H7 (cell line): ENCODE results near the gene LILRB2. TPM values are rescaled to one million over a fixed set of nuclear protein-coding genes. Genes with fewer than 3 reads are reported as not detected.
"Not testable (repeated sequence)": the region's sequence is repeated elsewhere in the genome, so short reads cannot be mapped to it uniquely, and the experiment has no call there.

Source experiments
- DNase-seq: peaks from one replicate; pipeline ENCODE4 v3.0.0; 2012
- H3K27me3 ChIP-seq: 2 replicates; pipeline ENCODE4 v1.6.0; 2011; ENCODE audit warnings: mild to moderate bottlenecking, low read length; ENCODE audit not compliant: control insufficient read depth, insufficient read depth
- H3K36me3 ChIP-seq: replicated peaks from 2 replicates; pipeline ENCODE4 v1.5.1; 2011; ENCODE audit warnings: low read length; ENCODE audit not compliant: control insufficient read depth, insufficient read depth
- H3K4me3 ChIP-seq: 2 replicates; pipeline ENCODE4 v1.5.1; 2011; ENCODE audit warnings: low read depth, mild to moderate bottlenecking, control low read depth, low read length, moderate library complexity; ENCODE audit not compliant: insufficient read depth
- total RNA-seq: library from RNA; depleted of rRNA; stranded (reverse); fragments of >200 nt; shearing (Covaris generic); gene quantifications from 2 replicates; pipeline ENCODE4 v1.2.3, GENCODE V29; 2014; rRNA removed

LILRB2 gene
- total RNA-seq, 1 experiment from 2014 or later: not detected

GRCh38 chr19:54223937-54224281 lies 57.0 kb downstream of the LILRB2 start:
- H3K27me3 ChIP-seq, DNase-seq: not testable (repeated sequence)

More at GRCh38 chr19:54223937-54224281, 57.0 kb downstream of the LILRB2 start:
- H3K36me3 ChIP-seq, H3K4me3 ChIP-seq: not testable (repeated sequence)

Other genes with a start within 250 kb of the LILRB2 start
- not detected in 2 replicates for gene VSTM1, start 217.2 kb downstream of the LILRB2 start, total RNA-seq
- gene TARM1, start 199.7 kb downstream of the LILRB2 start, total RNA-seq: not detected in 2 replicates
- gene OSCAR, start 180.3 kb downstream of the LILRB2 start, total RNA-seq: 0.66 and 1.8 TPM in 2 replicates
- 111 and 113 TPM in 2 replicates for gene NDUFA3, start 178.3 kb downstream of the LILRB2 start, total RNA-seq
- 22.4 and 24.3 TPM in 2 replicates for gene TFPT, start 165.5 kb downstream of the LILRB2 start, total RNA-seq
- gene PRPF31, start 165.4 kb downstream of the LILRB2 start, total RNA-seq: 81.7 and 100 TPM in 2 replicates
- 17.0 and 24.9 TPM in 2 replicates for gene CNOT3, start 143.3 kb downstream of the LILRB2 start, total RNA-seq
- gene LENG1, start 121.4 kb downstream of the LILRB2 start, total RNA-seq: 3.6 and 4.7 TPM in 2 replicates
- 1.9 and 2.8 TPM in 2 replicates for gene TMC4, start 108.0 kb downstream of the LILRB2 start, total RNA-seq
- gene MBOAT7, start 91.5 kb downstream of the LILRB2 start, total RNA-seq: 76.6 and 88.1 TPM in 2 replicates
- gene TSEN34, start 89.8 kb downstream of the LILRB2 start, total RNA-seq: 76.9 and 87.8 TPM in 2 replicates
- 3,283 and 3,663 TPM in 2 replicates for gene RPS9, start 80.3 kb downstream of the LILRB2 start, total RNA-seq
- not detected in 2 replicates for gene LILRB3, start 58.1 kb downstream of the LILRB2 start, total RNA-seq
- gene LILRA6, start 38.3 kb downstream of the LILRB2 start, total RNA-seq: not detected in 2 replicates
- gene LILRB5, start 23.8 kb downstream of the LILRB2 start, total RNA-seq: not detected in 2 replicates
- not detected in 2 replicates for gene LILRA5, start 32.1 kb upstream of the LILRB2 start, total RNA-seq
- not detected in 2 replicates for gene LILRA4, start 58.1 kb upstream of the LILRB2 start, total RNA-seq
- 0.07 and 0.33 TPM in 2 replicates for gene LAIR1, start 83.8 kb upstream of the LILRB2 start, total RNA-seq
- 13.4 and 17.7 TPM in 2 replicates for gene TTYH1, start 134.4 kb upstream of the LILRB2 start, total RNA-seq
- gene LENG8, start 168.1 kb upstream of the LILRB2 start, total RNA-seq: 25.3 and 30.7 TPM in 2 replicates
- gene LENG9, start 182.7 kb upstream of the LILRB2 start, total RNA-seq: 3.5 and 7.9 TPM in 2 replicates
- gene CDC42EP5, start 192.2 kb upstream of the LILRB2 start, total RNA-seq: 0.70 and 4.3 TPM in 2 replicates
- gene LAIR2, start 221.7 kb upstream of the LILRB2 start, total RNA-seq: not detected in 2 replicates